ENCODE data around the gene COL21A1.

DNA sequence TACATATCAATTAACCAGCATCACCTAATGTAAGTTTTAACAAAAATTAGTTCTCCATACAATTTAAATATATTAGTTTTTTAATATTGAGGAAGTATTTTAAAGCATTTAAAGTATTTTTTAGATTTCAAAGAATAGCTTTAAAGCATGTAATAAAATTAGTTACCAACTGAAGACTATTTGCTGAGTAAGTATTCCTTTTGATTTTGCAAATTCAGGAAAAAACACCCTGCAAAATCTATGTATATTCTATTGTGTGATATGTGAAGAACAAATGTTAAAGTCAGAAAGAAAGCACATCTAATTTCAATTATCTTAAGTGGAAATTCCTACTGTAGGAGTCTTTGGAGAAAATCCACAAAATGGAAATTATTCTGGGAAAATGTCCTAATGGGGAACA is 107.3 kb downstream of the COL21A1 start:
- TF ChIP-seq ARNT (IDR thresholded peaks at IDR 0.05), result no peak
- no peak for TF ChIP-seq SP1 (IDR thresholded peaks at IDR 0.05)
- TF ChIP-seq ZNF384 (IDR thresholded peaks at IDR 0.05), result no peak
- no peak for TF ChIP-seq SUZ12 (IDR thresholded peaks at IDR 0.05)
- TF ChIP-seq ELF4 (IDR thresholded peaks at IDR 0.05), result no peak
- TF ChIP-seq FOXM1 (IDR thresholded peaks at IDR 0.05; ENCODE audit: borderline replicate concordance), result no peak
- no peak for TF ChIP-seq BHLHE40 (IDR thresholded peaks at IDR 0.05; ENCODE audit: borderline replicate concordance)
- no peak for TF ChIP-seq FOXK2 (IDR thresholded peaks at IDR 0.05)
- TF ChIP-seq HDGF (IDR thresholded peaks at IDR 0.05; ENCODE audit: borderline replicate concordance), result no peak
- TF ChIP-seq CTBP1 (IDR thresholded peaks at IDR 0.05; ENCODE audit: borderline replicate concordance), result no peak
- no peak for TF ChIP-seq NFRKB (IDR thresholded peaks at IDR 0.05)
- TF ChIP-seq FOXA1 (IDR thresholded peaks at IDR 0.05), result no peak
